Thyroid gland (tissue), 4 donors: Measurements from ENCODE around the gene MEAF6.

Experiments
- CTCF ChIP-seq, 6 experiments: fragments of 200-600 bp in 3 of 6; fragments of 450-650 bp in 3 of 6; sonication (generic) in 3 of 6; IDR thresholded peaks; one replicate each; pipeline ENCODE4 v1.5.1; 2016 to 2019; ENCODE audit warnings: antibody characterized with exemption in 6 of 6, mild to moderate bottlenecking in 2 of 6, inconsistent platforms in 1 of 6, moderate library complexity in 1 of 6
- POLR2A ChIP-seq, 2 donors: fragments of 450-650 bp; IDR thresholded peaks; one replicate each; pipeline ENCODE4 v1.6.1; 2017; ENCODE audit warnings: antibody characterized with exemption in 2 of 2, mild to moderate bottlenecking in 2 of 2, moderate library complexity in 1 of 2

GRCh38 chr1:37477198-37477931, 37.2 kb downstream of the MEAF6 start:
- TF ChIP-seq CTCF (IDR thresholded peaks at IDR 0.05) (no peak), POLR2A (IDR thresholded peaks at IDR 0.05) (no peak)
